ENCODE measurements around the gene CCDC180. TPM values are rescaled to one million over a fixed set of nuclear protein-coding genes. Genes with fewer than 3 reads are reported as not detected.
"Not testable (repeated sequence)": the region's sequence is repeated elsewhere in the genome, so short reads cannot be mapped to it uniquely, and the experiment has no call there.

Gene CCDC180
- total RNA-seq, 4 donors from 2014 or later = 6.6 to 20.2 (median 9.5) TPM

- Histone ChIP-seq H3K4me3 (no peak overlapping the region), H3K36me3 (no peaks in the 10 kb centered on the region), H3K4me1 (no peaks in the 10 kb centered on the region), H3K27me3 (no peaks in the 10 kb centered on the region), H3K27ac (no peak overlapping the region), H3K9me3 (peaks cover 0 to 6% of the 10 kb centered on the region in 2 donors)
- no peak for DNase-seq
- TF ChIP-seq CTCF (IDR thresholded peaks at IDR 0.05) = no peak
- no peak for TF ChIP-seq POLR2A (IDR thresholded peaks at IDR 0.05)
- intact Hi-C loops (cut with DNase I; ENCODE audit: low total_unique reads) = no loop called here
These were observed 25.5 kb downstream of the CCDC180 start for GRCh38 chr9:97332993-97333392.

- intact Hi-C loops (cut with DNase I; ENCODE audit: low total_unique reads); H3K36me3 ChIP-seq; DNase-seq: not testable (repeated sequence)
These were observed 28.2 kb downstream of the CCDC180 start for GRCh38 chr9:97335622-97336021.

GRCh38 chr9:97348871-97349270 lies 41.4 kb downstream of the CCDC180 start:
- DNase-seq = no peak
- H3K36me3 ChIP-seq = no peaks in the 10 kb centered on the region
- intact Hi-C loops (cut with DNase I; ENCODE audit: low total_unique reads) = no loop called here

More at GRCh38 chr9:97335622-97336021, 28.2 kb downstream of the CCDC180 start:
- not testable (repeated sequence) for H3K27ac ChIP-seq, H3K9me3 ChIP-seq, H3K4me1 ChIP-seq, H3K27me3 ChIP-seq, H3K4me3 ChIP-seq

GRCh38 chr9:97349400-97349799 lies 41.9 kb downstream of the CCDC180 start:
- no peak overlapping the region for H3K27ac ChIP-seq
- no peak overlapping the region for H3K4me3 ChIP-seq
- intact Hi-C loops (cut with DNase I; ENCODE audit: low total_unique reads) = no loop called here
- H3K27me3 ChIP-seq = no peaks in the 10 kb centered on the region
- no peaks in the 10 kb centered on the region for H3K4me1 ChIP-seq
- no peak for DNase-seq
- no peak for TF ChIP-seq POLR2A (IDR thresholded peaks at IDR 0.05)
- TF ChIP-seq CTCF (IDR thresholded peaks at IDR 0.05) = no peak
- H3K9me3 ChIP-seq = no peaks in the 10 kb centered on the region
- no peaks in the 10 kb centered on the region for H3K36me3 ChIP-seq

More at GRCh38 chr9:97348871-97349270, 41.4 kb downstream of the CCDC180 start:
- Histone ChIP-seq H3K27ac (no peak overlapping the region), H3K4me1 (no peaks in the 10 kb centered on the region), H3K4me3 (no peak overlapping the region), H3K27me3 (no peaks in the 10 kb centered on the region), H3K9me3 (no peaks in the 10 kb centered on the region)
- TF ChIP-seq POLR2A (IDR thresholded peaks at IDR 0.05) = no peak

GRCh38 chr9:97354637-97355036 lies 47.2 kb downstream of the CCDC180 start:
- intact Hi-C loops (cut with DNase I; ENCODE audit: low total_unique reads) = no loop called here
- no peaks in the 10 kb centered on the region for H3K27me3 ChIP-seq
- no peak for DNase-seq
- no peaks in the 10 kb centered on the region for H3K4me1 ChIP-seq
- no peak overlapping the region for H3K27ac ChIP-seq
- H3K4me3 ChIP-seq = no peak overlapping the region
- H3K9me3 ChIP-seq = no peaks in the 10 kb centered on the region
- TF ChIP-seq CTCF (IDR thresholded peaks at IDR 0.05) (no peak), POLR2A (IDR thresholded peaks at IDR 0.05) (no peak)
- H3K36me3 ChIP-seq = no peaks in the 10 kb centered on the region

GRCh38 chr9:97357056-97357455 lies 49.6 kb downstream of the CCDC180 start:
- Histone ChIP-seq H3K4me1 (no peaks in the 10 kb centered on the region), H3K27ac (no peak overlapping the region), H3K27me3 (no peaks in the 10 kb centered on the region), H3K36me3 (no peaks in the 10 kb centered on the region), H3K9me3 (no peaks in the 10 kb centered on the region), H3K4me3 (no peak overlapping the region)
- no peak for DNase-seq
- TF ChIP-seq CTCF (IDR thresholded peaks at IDR 0.05) (no peak), POLR2A (IDR thresholded peaks at IDR 0.05) (no peak)
- intact Hi-C loops (cut with DNase I; ENCODE audit: low total_unique reads) = no loop called here

Small RNA genes lying within 50 kb of the gene (small RNA-seq; reads per million reads assigned to genes)
- gene AL512590.2 = not detected
- gene CCDC180 = not detected

Other genes with a start within 250 kb of the CCDC180 start
- gene TDRD7, start 104.4 kb downstream of the CCDC180 start, total RNA-seq = 10 to 100 TPM in 3 of 4 donors, 1 to 10 TPM in 1; 3.6 to 19.4 (median 14.8) TPM
- gene TMOD1, start 194.0 kb downstream of the CCDC180 start, total RNA-seq = 10 to 100 TPM in 3 of 4 donors, 1 to 10 TPM in 1; 5.9 to 93.7 (median 22.2) TPM

Measured in uterus (tissue), 4 donors.